ENCODE data around the gene AAMP.
"Not testable (repeated sequence)": the region's sequence is repeated elsewhere in the genome, so short reads cannot be mapped to it uniquely, and the experiment has no call there.

AAMP gene

GRCh38 chr2:218274586-218274985 is 4.6 kb upstream of the AAMP start:
- no peak for DNase-seq (ENCODE audit: extremely low read depth, insufficient read length)
- no peaks in the 10 kb centered on the region for H3K27me3 ChIP-seq (replicated peaks; ENCODE audit: control insufficient read depth, insufficient read depth, low read length)
- no peak for TF ChIP-seq CTCF (IDR thresholded peaks at IDR 0.05; ENCODE audit: insufficient read depth, low read length, poor library complexity, severe bottlenecking)
- H3K36me3 ChIP-seq (ENCODE audit: control insufficient read depth, insufficient read depth, low read length): peaks cover 20% of the 10 kb centered on the region
- H3K4me3 ChIP-seq (replicated peaks; ENCODE audit: low read depth, low read length): no peak overlapping the region

DNA sequence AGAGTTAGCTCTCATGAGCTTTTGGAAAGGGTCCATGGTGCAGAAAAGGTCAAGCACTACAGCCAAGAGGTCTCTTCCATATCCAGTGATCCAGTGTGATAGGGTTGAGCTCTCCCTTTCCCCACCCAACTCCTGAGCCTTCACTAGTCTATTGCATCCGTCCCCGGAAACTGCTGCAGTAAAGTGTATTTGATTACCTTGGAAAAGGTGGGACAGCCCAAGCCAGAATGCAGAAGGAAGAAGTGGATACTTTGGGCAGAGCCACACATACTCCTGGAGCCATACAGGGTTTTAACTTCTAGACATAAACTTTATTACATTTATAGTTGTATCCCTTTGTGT is 3.9 kb upstream of the AAMP start:
- H3K36me3 ChIP-seq (ENCODE audit: control insufficient read depth, insufficient read depth, low read length): peaks cover 19% of the 10 kb centered on the region

GRCh38 chr2:218273214-218273907 is 3.4 kb upstream of the AAMP start:
- not testable (repeated sequence) for H3K4me3 ChIP-seq (replicated peaks; ENCODE audit: low read depth, low read length); H3K27me3 ChIP-seq (replicated peaks; ENCODE audit: control insufficient read depth, insufficient read depth, low read length); DNase-seq (ENCODE audit: extremely low read depth, insufficient read length)
- peaks cover 15% of the 10 kb centered on the region for H3K36me3 ChIP-seq (ENCODE audit: control insufficient read depth, insufficient read depth, low read length)

More for the DNA sequence above, 3.9 kb upstream of the AAMP start:
- no peak for DNase-seq (ENCODE audit: extremely low read depth, insufficient read length)
- no peak for TF ChIP-seq CTCF (IDR thresholded peaks at IDR 0.05; ENCODE audit: insufficient read depth, low read length, poor library complexity, severe bottlenecking)
- H3K4me3 ChIP-seq (replicated peaks; ENCODE audit: low read depth, low read length): no peak overlapping the region
- H3K27me3 ChIP-seq (replicated peaks; ENCODE audit: control insufficient read depth, insufficient read depth, low read length): no peaks in the 10 kb centered on the region

- H3K36me3 ChIP-seq (ENCODE audit: control insufficient read depth, insufficient read depth, low read length): peaks cover 13% of the 10 kb centered on the region
- peak; percentile 92 for TF ChIP-seq CTCF (IDR thresholded peaks at IDR 0.05; ENCODE audit: insufficient read depth, low read length, poor library complexity, severe bottlenecking)
- no peaks in the 10 kb centered on the region for H3K27me3 ChIP-seq (replicated peaks; ENCODE audit: control insufficient read depth, insufficient read depth, low read length)
- peak; percentile 68 for DNase-seq (ENCODE audit: extremely low read depth, insufficient read length)
- no peak overlapping the region for H3K4me3 ChIP-seq (replicated peaks; ENCODE audit: low read depth, low read length)
These were observed 2.7 kb upstream of the AAMP start for GRCh38 chr2:218272531-218273212.

DNA sequence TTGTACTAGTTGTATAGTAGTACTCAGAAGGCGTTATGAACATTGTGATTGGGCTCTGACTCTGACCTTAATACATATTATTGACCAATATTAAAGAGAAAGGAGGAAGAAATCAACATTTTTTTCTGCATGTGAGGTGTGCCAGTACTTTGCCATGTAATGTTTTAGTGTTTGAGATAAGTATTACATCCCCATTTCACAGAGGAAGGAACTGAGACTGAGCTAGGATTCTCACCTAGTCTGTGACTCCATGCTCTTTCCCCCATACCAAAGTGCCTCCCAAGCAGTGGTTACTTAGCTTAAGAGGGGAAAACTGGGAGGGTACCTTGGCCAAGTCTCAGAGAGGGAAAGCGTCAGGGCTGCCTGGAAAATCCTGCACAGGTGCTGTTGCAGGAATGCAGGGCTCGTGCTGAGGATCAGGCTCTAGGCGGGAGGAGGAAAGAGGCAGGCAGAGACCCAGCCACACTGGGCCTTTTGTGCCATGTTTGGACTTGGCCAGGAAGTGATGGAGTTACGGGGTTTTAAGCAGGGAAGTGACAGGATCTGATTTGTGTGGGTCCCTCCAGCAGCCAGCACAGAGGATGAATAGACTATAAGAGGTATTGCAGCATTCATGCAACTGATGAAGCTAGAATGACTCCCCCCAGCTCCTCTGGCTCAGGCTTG is 2.1 kb upstream of the AAMP start:
- Histone ChIP-seq H3K27me3 (replicated peaks; ENCODE audit: control insufficient read depth, insufficient read depth, low read length) (no peaks in the 10 kb centered on the region), H3K4me3 (replicated peaks; ENCODE audit: low read depth, low read length) (no peak overlapping the region), H3K36me3 (ENCODE audit: control insufficient read depth, insufficient read depth, low read length) (peaks cover 15% of the 10 kb centered on the region)
- DNase-seq (ENCODE audit: extremely low read depth, insufficient read length): no peak
- no peak for TF ChIP-seq CTCF (IDR thresholded peaks at IDR 0.05; ENCODE audit: insufficient read depth, low read length, poor library complexity, severe bottlenecking)

DNA sequence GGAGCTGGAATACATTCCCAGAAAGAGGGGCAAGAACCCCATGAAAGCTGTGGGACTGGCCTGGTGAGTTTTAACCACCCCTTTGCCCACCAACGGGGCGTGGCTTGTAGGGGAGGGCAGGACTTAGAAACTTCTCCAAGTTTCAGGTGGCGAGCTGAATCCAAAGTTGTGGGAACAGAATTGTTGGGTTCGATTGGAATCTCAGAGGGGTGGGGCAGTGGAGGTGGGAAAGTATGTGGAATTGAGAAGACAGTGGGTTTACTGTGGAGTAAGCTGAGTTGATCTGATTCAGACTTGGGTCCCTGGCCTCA is 1.5 kb upstream of the AAMP start:
- H3K36me3 ChIP-seq (ENCODE audit: control insufficient read depth, insufficient read depth, low read length): peaks cover 15% of the 10 kb centered on the region
- H3K27me3 ChIP-seq (replicated peaks; ENCODE audit: control insufficient read depth, insufficient read depth, low read length): no peaks in the 10 kb centered on the region
- peak overlapping the region; percentile 87 for H3K4me3 ChIP-seq (replicated peaks; ENCODE audit: low read depth, low read length)
- no peak for TF ChIP-seq CTCF (IDR thresholded peaks at IDR 0.05; ENCODE audit: insufficient read depth, low read length, poor library complexity, severe bottlenecking)
- DNase-seq (ENCODE audit: extremely low read depth, insufficient read length): no peak
